Midbrain (tissue), 1 donor: ENCODE data around the gene UBA6.

ENCODE experiments used
- DNase-seq: peaks from one replicate; lab custom pipeline; 2025; lab: John Stamatoyannopoulos, UW

The UBA6 gene

DNA sequence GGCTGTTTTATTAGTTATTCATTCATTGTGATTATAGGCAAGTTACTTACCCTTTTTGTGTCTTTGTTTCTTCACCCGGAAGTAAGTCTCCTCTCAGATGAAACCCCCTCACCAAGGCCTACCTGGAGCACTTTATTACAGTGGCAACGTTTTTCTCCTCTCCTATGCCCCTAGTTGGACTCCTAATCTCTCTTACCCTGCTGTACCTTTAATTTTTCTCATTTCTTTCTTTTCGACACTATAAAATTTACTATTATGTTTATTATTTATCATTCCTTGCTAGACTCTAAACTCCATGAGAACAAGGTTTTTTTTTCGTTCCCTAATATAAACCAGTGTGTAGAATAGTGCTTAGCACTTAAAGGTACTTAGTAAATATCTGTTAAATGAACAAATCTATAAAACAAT is 124.9 kb downstream of the UBA6 start:
- DNase-seq = no peak

DNA sequence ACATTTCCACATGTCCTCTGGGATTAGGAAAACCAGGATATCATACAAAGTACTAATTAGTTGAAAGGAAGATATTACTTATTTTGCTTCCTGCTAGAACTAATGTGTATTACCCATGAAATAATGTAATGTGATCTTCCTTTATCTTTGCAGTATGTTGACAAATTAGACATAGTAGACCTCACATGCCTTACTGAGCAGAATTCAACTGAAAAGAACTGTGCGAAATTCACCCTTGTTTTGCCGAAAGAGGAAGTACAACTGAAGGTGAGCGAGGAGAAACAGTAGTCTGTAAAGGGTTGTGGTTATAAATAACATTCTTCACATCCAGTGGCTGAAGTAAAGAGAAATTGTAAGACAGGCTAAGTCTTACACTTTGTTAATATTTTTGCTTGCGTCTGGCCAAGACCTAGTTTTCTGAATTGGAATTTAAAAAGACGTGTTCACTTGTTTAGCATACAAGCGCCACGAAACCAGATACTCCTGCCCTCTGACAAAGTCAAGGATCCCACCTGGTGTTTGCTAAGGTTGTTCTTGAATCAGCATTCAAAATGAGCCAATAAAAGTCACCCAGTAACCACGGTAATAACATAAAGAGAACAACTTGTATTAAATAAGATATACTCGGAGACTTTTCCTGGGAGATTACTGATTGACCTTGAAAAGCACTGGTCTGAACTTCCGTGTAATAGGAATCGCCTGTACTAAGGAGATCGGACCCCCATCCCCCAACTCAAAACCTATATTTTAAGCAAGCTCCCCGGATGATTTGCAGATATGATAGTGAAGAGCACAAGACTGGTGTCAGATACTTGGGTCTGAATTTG is 125.5 kb downstream of the UBA6 start:
- DNase-seq = no peak

DNA sequence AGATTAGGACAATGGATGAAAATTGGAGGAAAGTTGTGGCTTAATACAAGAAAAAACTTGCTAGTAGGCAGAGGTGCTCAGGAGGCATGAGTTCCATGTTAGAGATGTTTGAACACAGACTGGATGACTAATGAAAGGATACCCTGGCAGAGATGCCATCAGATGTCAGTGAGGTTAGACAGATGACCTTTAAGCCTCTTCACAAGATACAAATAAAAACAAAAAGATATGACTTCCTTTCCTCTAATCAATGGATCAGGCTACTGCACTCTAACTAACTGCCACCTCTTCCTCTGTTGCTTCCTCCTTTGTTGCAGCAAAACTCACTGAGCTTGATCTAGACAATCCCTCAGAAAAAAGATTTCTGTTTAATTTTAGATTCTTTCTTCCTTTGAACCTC is 127.8 kb downstream of the UBA6 start:
- no peak for DNase-seq

DNA sequence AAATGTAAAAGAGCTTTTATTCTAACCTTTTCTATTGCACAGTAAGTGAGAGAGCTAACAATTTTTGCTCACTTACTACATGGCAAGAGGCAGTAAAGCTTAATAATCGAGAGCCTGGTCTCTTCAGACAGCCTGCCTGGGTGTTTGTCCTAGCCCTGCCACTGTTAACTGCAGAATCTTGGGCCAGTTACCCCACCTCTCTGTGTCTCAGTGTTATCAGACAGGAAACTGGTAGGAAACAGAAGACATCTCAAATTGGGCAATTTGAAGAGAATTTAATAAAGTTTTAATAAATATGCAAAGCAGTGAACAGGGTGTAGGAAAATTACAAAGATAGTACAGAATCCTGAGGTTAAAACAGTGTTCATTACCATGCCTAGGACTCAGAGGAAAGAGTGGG is 129.0 kb downstream of the UBA6 start:
- no peak for DNase-seq

DNA sequence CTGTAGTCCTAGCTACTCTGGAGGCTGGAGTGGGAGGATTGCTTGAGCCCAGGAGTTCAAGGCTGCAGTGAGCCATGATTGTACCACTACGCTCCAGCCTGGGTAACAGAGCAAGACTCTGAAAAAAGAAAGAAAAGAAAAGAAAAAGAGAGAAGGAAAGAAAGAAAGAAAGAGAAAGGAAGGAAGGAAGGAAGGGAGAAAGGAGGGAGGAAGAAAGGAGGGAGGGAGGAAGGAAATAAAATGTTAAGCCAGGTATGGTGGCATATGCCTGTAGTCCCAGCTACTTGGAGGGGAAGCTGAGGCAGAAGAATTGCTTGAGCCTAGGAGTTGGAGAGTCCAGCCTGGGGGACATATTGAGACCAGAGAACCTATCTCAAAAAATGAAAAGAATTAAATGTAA is 130.4 kb downstream of the UBA6 start:
- no peak for DNase-seq

DNA sequence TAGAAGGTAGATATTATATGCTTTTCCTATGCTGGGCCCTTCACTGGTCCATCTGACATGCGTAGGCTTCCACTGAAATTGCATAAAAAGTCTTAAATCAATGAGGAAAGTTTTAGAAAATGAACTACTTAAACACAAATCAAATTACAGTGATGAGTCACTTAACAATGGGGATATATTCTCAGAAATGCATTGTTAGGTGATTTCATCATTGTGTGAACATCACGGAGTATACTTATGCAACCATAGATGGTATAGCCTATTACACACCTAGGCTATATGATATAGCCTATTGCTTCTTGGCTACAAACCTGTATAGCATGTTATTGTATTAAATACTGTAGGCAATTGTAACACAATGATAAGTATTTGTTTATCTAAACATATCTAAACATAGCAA is 132.1 kb downstream of the UBA6 start:
- no peak for DNase-seq

DNA sequence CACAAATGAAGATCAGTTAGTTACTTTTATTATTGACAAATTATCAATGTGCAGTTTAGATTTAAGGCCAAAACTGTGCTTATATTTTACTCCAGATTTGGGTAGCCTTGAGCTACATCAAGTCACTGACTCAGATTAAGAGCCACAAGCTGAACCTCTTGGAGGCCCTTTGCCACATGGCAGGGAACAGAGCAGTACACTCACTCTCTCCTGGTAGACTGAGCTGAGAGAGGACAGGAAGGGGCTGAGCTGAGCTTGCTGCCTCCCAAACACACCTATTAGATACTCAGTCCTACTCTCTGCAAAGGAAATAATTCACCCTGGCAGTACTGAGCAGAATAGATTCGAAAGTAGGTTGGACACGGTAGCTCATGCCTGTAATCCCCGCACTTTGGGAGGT is 134.6 kb downstream of the UBA6 start:
- no peak for DNase-seq

DNA sequence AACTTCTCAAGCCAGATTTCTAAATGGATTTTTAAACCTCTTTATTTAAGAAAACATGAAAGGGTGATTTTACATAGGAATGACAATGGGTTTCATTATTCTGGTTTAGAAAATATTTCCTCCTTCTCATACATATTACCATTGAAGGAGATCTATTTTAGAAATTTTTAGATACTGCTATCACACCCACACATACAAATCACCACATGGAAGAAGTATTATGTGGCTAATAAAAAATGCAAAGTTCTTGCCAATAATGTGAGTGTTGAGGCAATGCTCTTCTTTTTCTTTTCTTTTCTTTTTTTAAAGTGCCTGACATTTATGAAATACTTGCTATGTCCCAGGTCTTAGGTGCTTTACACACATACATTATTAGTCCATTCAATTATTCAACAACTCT is 135.7 kb downstream of the UBA6 start:
- DNase-seq = no peak
